AG08395 (cell line): Measurements from ENCODE around the gene TSC2.

Experiments
- DNase-seq: peaks from one replicate; pipeline ENCODE4 v3.0.0; 2012; ENCODE audit warnings: mixed read lengths, low spot score

TSC2 gene

GRCh38 chr16:2047330-2048115, at the start of gene TSC2, which contains the start of gene NTHL1:
TSC2 (plus strand) TSS chr16:2047985; CDS start chr16:2048616, 631 bp downstream.
NTHL1 (minus strand) TSS chr16:2047834; CDS start chr16:2047823, 11 bp downstream.
- peak; percentile 97 for DNase-seq

GRCh38 chr16:1998360-1998835, 49.4 kb upstream of the TSC2 start:
- no peak for DNase-seq

DNA sequence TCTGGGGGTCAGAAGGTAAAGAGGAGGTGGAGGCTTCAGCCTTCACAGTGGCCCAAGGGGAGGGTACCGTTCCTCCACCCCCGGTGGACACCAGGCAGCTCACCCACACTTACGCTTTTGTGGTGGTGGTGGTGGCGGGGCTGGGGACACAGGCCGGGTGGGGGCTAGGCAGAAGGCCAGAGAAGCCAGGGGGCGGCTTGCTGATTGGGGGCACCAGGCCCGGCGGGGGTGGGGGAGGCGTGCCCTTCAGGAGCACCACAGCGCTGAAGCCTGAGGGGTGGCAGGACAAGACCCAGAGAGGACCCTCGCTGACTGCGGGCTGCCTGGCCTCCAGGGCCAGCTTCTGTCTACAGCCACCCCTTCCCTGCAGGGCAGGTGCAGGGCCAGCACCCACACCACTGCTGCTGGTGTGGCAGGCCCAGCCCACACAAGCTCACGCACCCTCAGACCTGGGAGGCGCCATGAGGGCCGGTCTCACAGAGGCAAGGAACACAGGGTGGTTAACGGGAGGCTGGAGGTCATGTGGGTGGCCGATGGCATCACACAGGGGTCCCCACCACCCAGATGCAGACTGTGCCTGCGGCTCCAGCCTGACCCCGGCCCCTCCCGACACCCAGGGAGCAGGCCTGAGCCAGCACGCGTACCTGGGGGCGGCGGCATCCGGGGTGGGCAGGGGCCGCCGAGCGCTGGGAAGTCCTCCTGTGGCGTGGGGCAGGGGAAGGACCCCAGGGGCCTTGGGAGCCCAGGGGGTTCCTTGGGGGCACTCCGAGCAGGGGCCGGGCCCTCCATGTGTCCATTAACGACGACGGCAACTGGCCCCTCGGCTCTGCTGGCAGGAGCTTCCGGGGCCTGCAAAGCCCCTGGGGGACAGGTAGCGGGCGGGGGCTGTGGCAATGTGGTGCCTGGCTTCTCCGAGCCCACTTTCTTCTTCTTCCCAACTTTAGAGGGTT, 48.7 kb upstream of the TSC2 start:
- DNase-seq: no peak

DNA sequence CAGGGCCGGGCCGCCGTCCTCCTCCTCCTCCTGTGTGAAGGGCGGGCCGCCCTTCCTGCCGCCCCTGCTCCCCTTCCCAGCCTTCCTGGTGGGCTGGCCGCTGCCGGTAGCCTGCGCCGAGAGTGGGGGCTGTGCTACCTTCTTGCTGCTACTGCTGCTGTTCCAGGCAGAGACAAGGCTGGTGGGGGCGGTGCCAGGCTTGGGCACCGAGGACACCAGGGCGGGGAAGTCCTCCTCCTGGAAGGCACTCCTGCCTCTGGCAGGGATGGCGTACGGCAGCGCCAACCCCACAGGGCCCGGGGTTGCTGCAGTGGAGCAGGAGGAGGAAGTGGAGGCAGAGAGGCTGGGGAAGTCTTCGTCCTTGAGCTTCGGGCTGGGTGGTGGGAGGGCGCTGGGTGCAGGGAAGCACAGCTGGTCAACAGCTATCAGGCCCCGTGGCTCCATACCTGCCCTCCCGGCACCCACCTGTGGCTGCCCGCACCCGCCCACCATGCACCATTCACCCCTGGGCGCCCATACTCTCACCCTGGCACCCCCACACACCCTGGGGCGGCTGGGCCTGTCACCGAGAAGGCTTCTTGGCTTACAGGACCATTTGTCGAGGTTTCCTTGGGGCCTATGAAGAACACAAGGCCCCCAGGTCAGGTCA, 47.8 kb upstream of the TSC2 start:
- DNase-seq: no peak

GRCh38 chr16:2001035-2001434, 46.8 kb upstream of the TSC2 start:
- no peak for DNase-seq

- DNase-seq: no peak
These were observed 46.1 kb upstream of the TSC2 start for GRCh38 chr16:2001456-2002355.

DNA sequence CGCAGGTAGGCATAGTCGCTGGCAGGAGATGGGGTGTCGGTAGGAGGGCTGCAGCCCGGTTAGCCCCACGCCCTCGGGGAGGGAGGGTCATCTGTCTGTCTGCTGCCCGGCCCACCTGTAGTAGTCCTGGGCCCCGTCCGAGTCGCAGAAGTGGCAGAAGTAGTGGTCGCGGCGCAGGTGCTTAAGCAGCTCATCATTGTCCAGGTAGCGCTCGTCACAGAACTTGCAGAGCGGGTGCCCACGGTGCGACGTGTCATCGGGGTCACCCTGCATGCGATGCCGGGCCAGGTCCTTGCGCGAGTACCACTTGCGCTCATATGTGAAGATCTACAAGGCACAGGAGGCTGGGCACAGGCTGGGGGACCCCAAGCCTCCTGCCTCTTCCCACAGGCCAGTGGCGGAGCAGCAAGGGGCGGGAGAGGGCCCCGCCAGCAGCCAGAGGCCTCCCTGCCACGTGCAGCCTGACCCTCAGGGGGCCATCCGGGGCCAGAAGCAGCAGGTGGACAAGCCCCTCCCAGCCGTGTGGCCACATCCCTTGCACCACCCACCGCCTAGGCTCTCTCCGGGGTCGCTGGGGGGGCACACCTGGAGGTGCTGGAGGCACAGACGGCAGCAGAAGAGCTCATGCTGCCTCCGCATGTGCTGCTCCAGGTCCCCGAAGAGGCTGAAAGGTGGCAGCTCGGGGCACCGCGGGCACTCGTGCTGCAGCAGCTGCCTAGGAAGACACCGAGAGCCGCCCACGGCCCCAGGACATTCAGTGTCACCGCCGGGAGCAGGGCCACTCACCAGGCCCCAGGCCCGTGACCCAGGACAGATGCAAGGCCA, 45.2 kb upstream of the TSC2 start:
- no peak for DNase-seq

- DNase-seq: no peak
These were observed 44.5 kb upstream of the TSC2 start for GRCh38 chr16:2003231-2003826.

DNA sequence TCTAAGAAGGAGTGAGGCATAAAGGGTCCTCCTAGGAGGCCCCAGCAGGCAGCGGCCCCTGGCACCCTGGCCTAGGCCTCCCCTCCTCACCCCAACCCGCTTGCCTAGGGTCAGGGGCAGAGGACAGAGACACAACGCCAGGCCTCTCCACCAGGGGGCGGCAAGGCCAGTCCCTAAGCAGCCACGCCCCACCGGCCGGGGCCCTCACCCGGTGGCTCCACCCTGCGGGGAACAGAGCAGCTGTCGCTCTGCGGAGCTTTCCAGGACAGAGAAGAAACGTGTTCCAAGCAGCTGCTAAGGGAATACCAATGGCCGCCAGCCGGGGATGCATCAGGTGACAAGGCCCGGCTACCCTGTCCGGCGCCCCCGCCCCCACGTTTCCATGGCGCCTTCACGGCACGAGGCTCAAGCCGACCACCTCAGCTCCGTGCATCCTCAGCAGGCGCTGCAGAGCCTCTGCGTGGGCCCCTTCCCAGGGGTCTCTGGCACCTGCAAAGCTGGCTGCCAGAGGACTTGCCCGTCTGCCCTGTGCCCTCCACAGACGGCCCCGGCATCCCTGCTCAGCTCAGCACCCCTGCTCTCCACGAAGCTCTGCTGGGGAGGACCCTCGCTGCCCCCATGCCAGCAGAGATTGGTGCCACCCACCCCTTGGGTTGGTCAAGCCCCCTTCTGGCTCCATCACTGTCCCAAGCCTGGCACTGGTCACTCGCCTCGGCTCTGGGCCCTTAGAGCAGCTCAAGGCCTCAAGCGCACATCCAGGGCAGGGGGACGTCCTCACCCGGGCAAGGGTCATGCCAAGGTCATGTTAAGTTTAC, 43.8 kb upstream of the TSC2 start:
- peak; percentile 92 for DNase-seq

DNA sequence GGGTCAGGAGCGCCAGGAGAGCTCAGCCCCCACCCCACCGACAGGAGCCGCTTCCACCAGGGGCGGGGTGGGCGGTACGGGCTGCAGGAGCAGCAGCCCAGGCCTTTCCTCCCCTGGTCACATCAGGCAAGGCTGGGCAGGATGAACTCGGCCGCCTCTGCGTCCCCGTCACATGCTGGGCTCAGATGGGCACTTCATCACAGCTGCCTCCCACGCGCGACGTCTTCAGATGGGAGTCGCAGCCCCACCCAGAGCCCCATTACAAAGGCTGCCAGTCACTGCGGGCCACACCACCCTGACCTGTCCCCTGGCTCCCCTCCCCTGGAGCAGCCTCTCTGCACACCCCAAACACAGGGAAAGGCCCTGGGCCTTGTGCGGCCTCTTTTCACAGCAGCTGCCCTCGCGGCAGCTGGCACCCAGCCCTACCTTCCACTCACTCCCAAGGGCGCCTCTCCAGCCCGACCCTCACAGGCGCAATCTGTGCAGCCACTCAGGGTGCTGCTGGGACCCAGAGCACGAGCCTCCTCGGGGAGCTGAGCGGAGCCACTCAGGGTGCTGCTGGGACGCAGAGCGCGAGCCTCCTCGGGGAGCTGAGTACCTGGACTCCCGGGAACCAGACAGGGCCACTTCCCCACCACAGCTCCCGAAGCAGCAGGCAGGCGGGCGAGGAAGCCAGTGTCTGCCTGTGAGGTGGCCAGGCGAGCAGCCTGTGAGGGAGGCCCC, 42.8 kb upstream of the TSC2 start:
- no peak for DNase-seq

DNA sequence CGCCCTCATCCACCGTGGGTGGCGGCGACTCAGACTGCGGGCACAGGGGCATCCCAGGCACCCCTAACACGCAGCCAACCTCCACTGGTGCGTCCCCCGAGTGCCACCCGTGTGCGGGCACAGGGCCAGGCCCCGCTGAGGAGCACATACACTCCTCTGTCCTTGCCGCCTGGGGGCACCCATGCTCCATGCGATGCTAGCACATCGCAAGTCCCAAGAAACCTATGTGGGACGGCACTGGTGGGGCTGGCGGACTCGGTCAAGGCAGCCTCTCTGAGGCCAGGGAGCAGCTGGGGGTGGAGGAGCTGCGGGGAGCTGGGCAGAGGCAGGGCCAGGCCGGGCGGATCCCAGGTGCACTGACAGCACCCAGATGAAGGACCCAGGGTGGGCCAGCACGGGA, 42.1 kb upstream of the TSC2 start:
- no peak for DNase-seq

GRCh38 chr16:2006317-2006716, 41.5 kb upstream of the TSC2 start:
- no peak for DNase-seq

DNA sequence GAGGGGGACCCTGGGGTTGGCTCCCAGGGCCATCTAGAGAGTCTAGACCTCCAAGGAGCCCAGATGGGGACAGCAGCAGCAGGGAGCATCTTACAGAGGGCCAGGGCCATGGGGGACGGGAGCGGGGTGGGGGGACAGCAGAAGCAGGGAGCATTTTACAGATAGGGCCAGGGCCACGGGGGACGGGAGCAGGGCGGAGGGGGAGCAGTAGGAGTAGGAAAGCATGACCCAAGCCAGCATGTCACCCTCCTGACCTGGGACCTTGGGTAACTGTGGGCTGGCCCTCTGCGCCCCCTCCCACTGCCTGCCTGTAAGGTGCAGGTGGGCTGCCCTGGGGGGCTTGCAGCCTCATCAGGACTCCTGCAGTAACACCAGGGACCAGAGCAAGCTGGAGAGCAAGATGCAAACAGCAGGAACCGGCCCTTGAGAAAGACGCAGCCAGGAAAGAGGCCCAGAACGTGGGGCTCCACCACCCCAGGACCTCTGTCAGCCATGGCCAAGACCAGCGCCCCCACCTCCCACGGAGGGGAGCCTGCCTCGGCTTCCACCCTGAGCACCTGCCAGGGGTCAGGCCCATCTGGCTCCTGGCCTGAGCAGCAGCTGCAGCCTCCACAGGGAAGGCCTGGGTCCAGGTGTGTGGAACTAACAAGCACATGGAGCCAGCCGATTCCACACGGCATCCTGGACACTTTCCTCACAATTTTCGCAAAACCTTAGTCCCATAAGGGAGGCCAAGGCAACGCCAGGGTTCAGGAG, 40.5 kb upstream of the TSC2 start:
- DNase-seq: no peak

DNA sequence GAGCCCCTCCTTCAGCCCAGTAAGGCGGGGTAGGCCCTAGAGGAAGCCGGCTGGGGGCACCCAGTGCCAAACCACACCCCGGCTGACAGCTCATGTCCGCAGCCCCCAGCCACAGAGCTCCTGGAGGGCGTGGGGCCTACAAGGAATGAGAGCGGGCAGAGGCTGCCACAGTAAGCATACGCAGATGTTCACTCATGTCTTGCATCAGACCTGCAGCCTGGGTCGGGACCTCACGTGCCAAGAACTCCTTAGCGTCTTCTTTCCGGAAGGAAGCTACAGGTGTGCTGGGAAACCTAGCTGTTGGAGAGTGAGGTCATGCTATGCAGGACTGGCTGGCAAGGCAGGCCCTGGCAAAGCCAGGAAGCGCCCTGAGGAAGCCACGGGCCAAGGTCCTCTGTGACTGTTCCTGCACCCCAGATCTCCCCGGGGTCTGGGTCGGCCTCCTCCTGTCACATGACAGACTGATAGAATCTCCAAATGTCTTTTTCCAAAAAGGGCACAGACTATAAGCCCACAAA, 39.7 kb upstream of the TSC2 start:
- peak; percentile 80 for DNase-seq

DNA sequence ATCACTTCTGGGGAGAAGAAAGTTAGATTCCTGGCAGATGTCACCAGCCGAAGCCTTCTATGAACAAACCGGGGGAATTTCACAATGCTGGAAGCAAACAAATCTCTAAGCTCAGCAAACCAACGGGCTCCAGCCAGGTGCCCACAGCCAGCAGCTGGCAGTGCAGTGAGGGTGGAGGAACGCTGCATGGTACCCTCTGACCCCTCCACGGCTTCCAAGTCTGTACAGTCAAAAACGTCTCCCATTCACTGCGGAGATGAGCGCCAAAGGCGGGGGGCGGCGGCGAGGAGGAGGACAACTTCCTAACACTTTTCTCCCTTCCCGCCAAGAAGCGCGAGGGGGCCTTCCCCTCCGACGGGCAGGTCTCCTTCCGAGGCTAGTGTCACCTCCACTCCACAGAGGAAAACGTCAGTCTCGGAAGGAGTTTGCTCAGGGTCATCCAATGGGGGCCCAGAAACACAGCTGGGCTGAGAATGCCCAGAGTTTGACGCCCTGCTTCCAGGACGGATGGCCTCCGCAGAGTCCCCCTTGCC, 39.1 kb upstream of the TSC2 start:
- peak; percentile 45 for DNase-seq

DNA sequence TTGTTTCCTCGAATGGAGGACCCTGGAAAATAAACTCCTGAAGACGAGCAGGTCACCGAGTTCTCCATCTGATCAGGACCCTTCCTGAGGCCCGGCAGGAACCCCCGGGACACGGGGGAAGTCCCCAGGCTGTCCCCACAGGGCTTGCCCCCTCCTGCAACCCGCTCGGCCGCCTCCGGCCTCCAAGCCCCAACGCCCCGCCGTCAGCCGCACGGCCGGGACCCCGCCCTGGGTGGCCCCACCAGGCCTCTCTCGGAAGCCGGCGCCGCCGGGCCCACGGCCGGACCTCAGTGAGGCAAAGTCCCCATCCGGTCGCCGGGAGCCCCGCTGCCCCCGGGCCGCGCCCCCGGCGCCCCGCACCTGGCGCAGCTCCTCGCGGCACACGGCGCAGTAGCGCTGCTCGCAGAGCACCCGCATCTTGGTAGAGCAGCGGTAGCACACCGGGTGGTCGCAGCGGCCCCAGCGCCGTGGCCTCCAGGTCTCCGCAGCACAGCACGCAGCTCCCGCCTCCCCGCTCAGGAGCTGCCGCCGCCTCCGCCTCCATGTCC, 38.5 kb upstream of the TSC2 start:
- DNase-seq: no peak
